ENCODE measurements around the gene METAP1D. TPM values are rescaled to one million over a fixed set of nuclear protein-coding genes. Genes with fewer than 3 reads are reported as not detected.
A peak's percentile ranks its signal among the peaks of the same experiment; 100 is the strongest.

Gene METAP1D
- total RNA-seq, 1 experiment from 2014 or later, result 5.2 TPM

GRCh38 chr2:172099472-172100079 is 99.8 kb downstream of the METAP1D start:
- Mint-ChIP-seq H3K9me3 (peaks cover 3 to 6% of the 10 kb centered on the region in 2 experiments; a peak in 4 of 5 replicates), H3K36me3 (ENCODE audit: insufficient read depth in 1 of 3, low read depth in 3 of 3) (peaks cover 0 to 2% (median 1%) of the 10 kb centered on the region in 3 experiments; a peak in 2 of 7 replicates), H3K27ac (no peak overlapping the region), H3K4me3 (peak overlapping the region in 1 of 2 experiments; percentile 44; a peak in 2 of 5 replicates), H3K27me3 (ENCODE audit: low read depth) (peaks cover 100% of the 10 kb centered on the region), H3K4me1 (peaks cover 38 to 57% of the 10 kb centered on the region in 2 experiments)
- H3K79me1 ChIP-seq (ENCODE audit: insufficient read depth, low read depth, low read length, poor library complexity, severe bottlenecking), result no peaks in the 10 kb centered on the region
- H2BK20ac ChIP-seq (ENCODE audit: low read depth, low read length, poor library complexity, severe bottlenecking), result no peak overlapping the region
- H3K4ac ChIP-seq (ENCODE audit: low read depth, low read length), result no peak overlapping the region
- WGBS (ENCODE audit: extremely low coverage, insufficient read length, low lambda C conversion rate), result no CpG with 5 or more reads among the region's 13 CpGs
- no peak overlapping the region for H2BK5ac ChIP-seq (ENCODE audit: insufficient read length, low read length)
- H2BK12ac ChIP-seq (ENCODE audit: insufficient read length, low read depth, low read length), result no peak overlapping the region
- no peak overlapping the region for H3K56ac ChIP-seq (ENCODE audit: insufficient read length, low read depth, low read length)
- no peak overlapping the region for H2BK15ac ChIP-seq (ENCODE audit: low read depth, low read length)
- H3K4me1 ChIP-seq (ENCODE audit: insufficient read depth, low read length), result no peaks in the 10 kb centered on the region
- H4K5ac ChIP-seq (ENCODE audit: insufficient read length, low read depth, low read length), result no peak overlapping the region
- no peaks in the 10 kb centered on the region for H4K20me1 ChIP-seq (ENCODE audit: control insufficient read depth, insufficient read depth, insufficient read length)
- no peak overlapping the region for H4K91ac ChIP-seq (ENCODE audit: insufficient read length, low read depth, low read length)
- no peak overlapping the region for H2AFZ ChIP-seq (ENCODE audit: low read length)
- no peak for TF ChIP-seq CTCF (conservative IDR thresholded peaks at IDR 0.05)
- no peak overlapping the region for H4K8ac ChIP-seq (replicated peaks; ENCODE audit: insufficient read length, low read depth, low read length)
- H3K79me2 ChIP-seq (ENCODE audit: insufficient read depth, low read length), result no peaks in the 10 kb centered on the region
- no peak overlapping the region for H2AK5ac ChIP-seq (ENCODE audit: insufficient read length, low read length)
- peaks cover 82% of the 10 kb centered on the region for H3K27me3 ChIP-seq (ENCODE audit: insufficient read depth, low read length)
- no peak overlapping the region for H3T11ph ChIP-seq (ENCODE audit: low read length)
- no peak overlapping the region for H3K4me2 ChIP-seq (ENCODE audit: insufficient read depth, insufficient read length, low read length)
- H3K9me3 ChIP-seq (ENCODE audit: control insufficient read depth, low read depth, low read length), result no peaks in the 10 kb centered on the region
- no peak overlapping the region for H3K23ac ChIP-seq (ENCODE audit: insufficient read length, low read depth, low read length)
- H2BK120ac ChIP-seq (ENCODE audit: low read depth, low read length, poor library complexity, severe bottlenecking), result no peak overlapping the region
- no peak overlapping the region for H3K14ac ChIP-seq (ENCODE audit: insufficient read depth, low read length)
- H3K9ac ChIP-seq (ENCODE audit: extremely low read depth, insufficient read length, low read length), result no peak overlapping the region
- peaks cover 34% of the 10 kb centered on the region for H3K23me2 ChIP-seq (ENCODE audit: insufficient read length, low read depth, low read length, poor library complexity, severe bottlenecking)
- no peak overlapping the region for H3K18ac ChIP-seq (ENCODE audit: insufficient read length, low read depth, low read length)
- no peak for DNase-seq
- H3K27ac ChIP-seq (ENCODE audit: insufficient read length, low read depth, low read length), result no peak overlapping the region
